Smooth muscle cell of the pulmonary artery (primary cell): ENCODE measurements around the gene KDR. TPM values are rescaled to one million over a fixed set of nuclear protein-coding genes. Genes with fewer than 3 reads are reported as not detected.

Experiments
- total RNA-seq: library from RNA; depleted of rRNA; stranded (reverse); fragments of >200 nt; gene quantifications from 2 replicates; pipeline ENCODE4 v1.2.3, GENCODE V29; 2014

Gene KDR
- total RNA-seq, result 7.1 and 13.3 TPM in 2 replicates

DNA sequence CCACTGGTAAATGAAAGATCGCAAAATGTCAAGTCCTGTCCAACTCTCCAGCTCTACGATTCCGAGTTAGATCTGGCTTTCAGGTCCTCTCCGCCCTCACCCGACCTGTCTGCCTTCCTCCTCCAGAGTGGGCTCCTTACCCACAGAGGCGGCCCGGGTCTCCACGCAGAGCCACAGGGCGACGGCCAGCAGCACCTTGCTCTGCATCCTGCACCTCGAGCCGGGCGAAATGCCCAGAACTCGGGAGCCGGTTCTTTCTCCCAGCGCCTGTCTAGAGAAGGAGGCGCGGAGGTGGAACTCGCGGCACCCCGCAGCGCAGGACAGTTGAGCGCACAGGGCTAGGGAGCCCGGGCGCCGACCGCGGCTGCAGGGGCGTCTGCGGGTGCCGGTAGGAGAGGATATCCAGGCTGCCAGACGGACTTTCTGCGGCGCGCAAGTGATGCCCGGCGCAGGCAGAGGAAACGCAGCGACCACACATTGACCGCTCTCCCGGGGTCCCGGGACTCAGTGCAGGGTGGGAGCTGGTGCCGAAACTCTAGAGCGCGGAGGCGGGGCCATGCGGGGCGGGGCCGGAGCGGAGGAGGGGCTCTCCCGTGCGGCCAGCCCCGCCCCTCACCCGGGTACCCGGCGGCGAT lies at the start of gene KDR:
TSS of gene KDR (minus strand) at position 509 of the 635 bp plus-strand sequence. CDS start at position 207, 302 bp downstream.

Other genes starting within 250 kb of the KDR start
- 8.3 and 11.1 TPM in 2 replicates for gene SRD5A3, start 220.6 kb upstream of the KDR start, total RNA-seq